NCI-H2107 (cell line): ENCODE data around the gene BPHL.
"Not testable (repeated sequence)": the region's sequence is repeated elsewhere in the genome, so short reads cannot be mapped to it uniquely, and the experiment has no call there.

ENCODE experiments used
- DNase-seq: peaks from one replicate; lab custom pipeline; 2025; lab: John Stamatoyannopoulos, UW

BPHL gene

GRCh38 chr6:3179945-3180344, 61.4 kb downstream of the BPHL start:
- DNase-seq, result not testable (repeated sequence)

- DNase-seq, result no peak
These were observed 62.6 kb downstream of the BPHL start for GRCh38 chr6:3181105-3181504.

- DNase-seq, result no peak
These were observed 64.6 kb downstream of the BPHL start for GRCh38 chr6:3183066-3183465.

- DNase-seq, result no peak
These were observed 68.5 kb downstream of the BPHL start for GRCh38 chr6:3186974-3187382.

GRCh38 chr6:3188262-3188661, 69.8 kb downstream of the BPHL start:
- no peak for DNase-seq

- DNase-seq, result not testable (repeated sequence)
These were observed 70.7 kb downstream of the BPHL start for GRCh38 chr6:3189192-3189591.

GRCh38 chr6:3190056-3190455, 71.5 kb downstream of the BPHL start:
- DNase-seq, result no peak

- DNase-seq, result no peak
These were observed 72.3 kb downstream of the BPHL start for GRCh38 chr6:3190779-3191178.

- no peak for DNase-seq
These were observed 74.8 kb downstream of the BPHL start for GRCh38 chr6:3193102-3193849.

- no peak for DNase-seq
These were observed 76.3 kb downstream of the BPHL start for GRCh38 chr6:3194535-3195419.

GRCh38 chr6:3195420-3195694, 76.8 kb downstream of the BPHL start:
- DNase-seq, result no peak

- DNase-seq, result no peak
These were observed 77.4 kb downstream of the BPHL start for GRCh38 chr6:3195695-3196497.

- no peak for DNase-seq
These were observed 78.3 kb downstream of the BPHL start for GRCh38 chr6:3196770-3197169.

- DNase-seq, result not testable (repeated sequence)
These were observed 79.2 kb downstream of the BPHL start for GRCh38 chr6:3197734-3198133.

GRCh38 chr6:3199382-3199781, 80.9 kb downstream of the BPHL start:
- no peak for DNase-seq

- no peak for DNase-seq
These were observed 82.2 kb downstream of the BPHL start for GRCh38 chr6:3200682-3201081.

GRCh38 chr6:3201388-3201787, 82.9 kb downstream of the BPHL start:
- DNase-seq, result no peak
